HEK293 (cell line): ENCODE data around the gene OCLN.

Experiments used
- MZF1 ChIP-seq: fragments of 450-650 bp; formaldehyde crosslinking; IDR thresholded peaks from 2 replicates; pipeline ENCODE4 v1.5.1; 2017; ENCODE audit warnings: missing biosample characterization, missing genetic modification characterization, borderline replicate concordance
- SETDB1 ChIP-seq: IDR thresholded peaks from one replicate; pipeline ENCODE4 v1.6.1; 2017; ENCODE audit warnings: mild to moderate bottlenecking, low read length, moderate library complexity, mixed read lengths; ENCODE audit not compliant: insufficient read length
- WT1 ChIP-seq: fragments of 450-650 bp; formaldehyde crosslinking; IDR thresholded peaks from 2 replicates; pipeline ENCODE4 v1.5.1; 2016; ENCODE audit warnings: missing biosample characterization, missing genetic modification characterization
- YY1 ChIP-seq: fragments of 450-650 bp; formaldehyde crosslinking; IDR thresholded peaks from 2 replicates; pipeline ENCODE4 v1.5.1; 2018; ENCODE audit warnings: missing biosample characterization, missing genetic modification characterization
- ZBTB1 ChIP-seq: fragments of 450-650 bp; formaldehyde crosslinking; IDR thresholded peaks from 2 replicates; pipeline ENCODE4 v1.5.1; 2016; ENCODE audit warnings: missing biosample characterization, missing genetic modification characterization
- ZNF16 ChIP-seq: fragments of 450-650 bp; formaldehyde crosslinking; IDR thresholded peaks from 2 replicates; pipeline ENCODE4 v1.5.1; 2016; ENCODE audit warnings: low read depth, missing biosample characterization, missing genetic modification characterization
- ZNF174 ChIP-seq: fragments of 450-650 bp; formaldehyde crosslinking; IDR thresholded peaks from 2 replicates; pipeline ENCODE4 v1.5.0; 2017; ENCODE audit warnings: missing biosample characterization, mild to moderate bottlenecking, missing genetic modification characterization
- ZNF2 ChIP-seq: fragments of 450-650 bp; formaldehyde crosslinking; IDR thresholded peaks from 2 replicates; pipeline ENCODE4 v1.5.1; 2016; ENCODE audit warnings: missing biosample characterization, missing genetic modification characterization
- ZNF202 ChIP-seq: fragments of 450-650 bp; formaldehyde crosslinking; IDR thresholded peaks from 2 replicates; pipeline ENCODE4 v1.5.1; 2016; ENCODE audit warnings: missing biosample characterization, missing genetic modification characterization, borderline replicate concordance
- ZNF223 ChIP-seq: fragments of 450-650 bp; formaldehyde crosslinking; IDR thresholded peaks from 2 replicates; pipeline ENCODE4 v1.5.1; 2016; ENCODE audit warnings: missing biosample characterization, missing genetic modification characterization
- ZNF239 ChIP-seq: fragments of 450-650 bp; formaldehyde crosslinking; IDR thresholded peaks from 2 replicates; pipeline ENCODE4 v1.5.1; 2016; ENCODE audit warnings: missing biosample characterization, missing genetic modification characterization
- ZNF394 ChIP-seq: fragments of 450-650 bp; formaldehyde crosslinking; IDR thresholded peaks from 2 replicates; pipeline ENCODE4 v1.5.1; 2016; ENCODE audit warnings: missing biosample characterization, missing genetic modification characterization, mild to moderate bottlenecking, moderate library complexity, borderline replicate concordance
- ZNF561 ChIP-seq: fragments of 450-650 bp; IDR thresholded peaks from 2 replicates; pipeline ENCODE4 v1.5.1; 2018; ENCODE audit warnings: missing biosample characterization, missing genetic modification characterization, borderline replicate concordance
- ZNF596 ChIP-seq: fragments of 450-650 bp; IDR thresholded peaks from 2 replicates; pipeline ENCODE4 v1.5.0; 2018; ENCODE audit warnings: missing biosample characterization, mild to moderate bottlenecking, missing genetic modification characterization, moderate library complexity
- ZNF701 ChIP-seq: fragments of 450-650 bp; formaldehyde crosslinking; IDR thresholded peaks from 2 replicates; pipeline ENCODE4 v1.5.1; 2016; ENCODE audit warnings: missing biosample characterization, missing genetic modification characterization
- ZNF837 ChIP-seq: fragments of 450-650 bp; formaldehyde crosslinking; IDR thresholded peaks from 2 replicates; pipeline ENCODE4 v1.5.1; 2016; ENCODE audit warnings: missing biosample characterization, missing genetic modification characterization
- ZXDB ChIP-seq: fragments of 450-650 bp; formaldehyde crosslinking; IDR thresholded peaks from 2 replicates; pipeline ENCODE4 v1.5.1; 2016; ENCODE audit warnings: missing biosample characterization, missing genetic modification characterization
- TF ChIP-seq, protein P1 (sequence below): fragments of 450-650 bp; formaldehyde crosslinking; IDR thresholded peaks from 2 replicates; pipeline ENCODE4 v1.5.1; 2016; ENCODE audit warnings: missing biosample characterization, missing genetic modification characterization
- TF ChIP-seq, protein P2 (sequence below): IDR thresholded peaks from 2 replicates; pipeline ENCODE4 v1.6.1; 2011; ENCODE audit warnings: mild to moderate bottlenecking, low read depth, low read length, borderline replicate concordance
- TF ChIP-seq, protein P3 (sequence below): fragments of 450-650 bp; formaldehyde crosslinking; IDR thresholded peaks from 2 replicates; pipeline ENCODE4 v1.5.1; 2016; ENCODE audit warnings: missing biosample characterization, missing genetic modification characterization
- TF ChIP-seq, protein P4 (sequence below): fragments of 450-650 bp; formaldehyde crosslinking; IDR thresholded peaks from 2 replicates; pipeline ENCODE4 v1.5.1; 2016; ENCODE audit warnings: missing biosample characterization, missing genetic modification characterization, borderline replicate concordance
- TF ChIP-seq, protein P5 (sequence below): fragments of 450-650 bp; formaldehyde crosslinking; IDR thresholded peaks from 2 replicates; pipeline ENCODE4 v1.5.1; 2016; ENCODE audit warnings: missing biosample characterization, missing genetic modification characterization
- TF ChIP-seq, protein P6 (sequence below): fragments of 450-650 bp; formaldehyde crosslinking; IDR thresholded peaks from 2 replicates; pipeline ENCODE4 v1.5.1; 2017; ENCODE audit warnings: missing biosample characterization, missing genetic modification characterization
- TF ChIP-seq, protein P7 (sequence below): fragments of 450-650 bp; formaldehyde crosslinking; IDR thresholded peaks from 2 replicates; pipeline ENCODE4 v1.5.1; 2016; ENCODE audit warnings: missing biosample characterization, missing genetic modification characterization

OCLN gene

DNA sequence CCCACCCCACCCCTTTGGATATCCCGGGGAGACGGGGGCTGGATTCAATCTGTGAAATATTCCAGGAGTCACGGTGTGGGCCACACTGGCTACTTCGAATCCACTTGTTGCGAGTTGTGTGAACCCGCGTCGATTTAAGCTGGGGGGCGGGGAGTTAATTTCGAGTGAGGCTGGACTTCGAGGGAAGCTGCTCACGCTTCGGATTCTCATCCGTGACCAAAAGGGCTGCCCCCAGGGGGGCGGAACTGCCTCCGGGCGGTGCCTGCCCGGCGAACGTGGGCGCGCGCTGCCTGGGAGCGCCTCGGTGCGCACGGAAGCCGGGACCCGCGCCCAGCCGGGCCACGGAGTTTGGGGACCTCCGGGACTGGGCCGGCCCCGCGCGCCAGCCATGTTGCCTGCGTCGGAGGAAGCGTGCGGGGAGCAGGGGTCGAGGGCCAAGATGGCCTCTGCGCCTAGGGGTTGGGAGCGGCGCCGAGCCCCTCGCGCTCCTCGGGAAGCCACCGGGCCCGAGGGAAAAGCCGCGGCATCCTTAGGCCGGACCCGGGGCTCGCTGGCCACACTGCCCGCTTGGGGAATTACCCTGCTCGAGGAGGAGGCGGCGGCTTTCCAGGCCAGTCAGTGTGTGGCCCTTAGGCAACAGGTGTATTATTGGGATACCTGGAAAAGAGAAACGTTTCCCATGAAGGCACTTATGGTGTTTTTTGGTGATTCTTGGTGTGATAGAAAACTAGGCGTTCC, 975 bp downstream of the OCLN start (continued):
- TF ChIP-seq, protein P1, sequence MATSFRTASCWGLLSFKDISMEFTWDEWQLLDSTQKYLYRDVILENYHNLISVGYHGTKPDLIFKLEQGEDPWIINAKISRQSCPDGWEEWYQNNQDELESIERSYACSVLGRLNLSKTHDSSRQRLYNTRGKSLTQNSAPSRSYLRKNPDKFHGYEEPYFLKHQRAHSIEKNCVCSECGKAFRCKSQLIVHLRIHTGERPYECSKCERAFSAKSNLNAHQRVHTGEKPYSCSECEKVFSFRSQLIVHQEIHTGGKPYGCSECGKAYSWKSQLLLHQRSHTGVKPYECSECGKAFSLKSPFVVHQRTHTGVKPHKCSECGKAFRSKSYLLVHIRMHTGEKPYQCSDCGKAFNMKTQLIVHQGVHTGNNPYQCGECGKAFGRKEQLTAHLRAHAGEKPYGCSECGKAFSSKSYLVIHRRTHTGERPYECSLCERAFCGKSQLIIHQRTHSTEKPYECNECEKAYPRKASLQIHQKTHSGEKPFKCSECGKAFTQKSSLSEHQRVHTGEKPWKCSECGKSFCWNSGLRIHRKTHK (tag by site-specific recombination): no peak
- TF ChIP-seq, protein P2, sequence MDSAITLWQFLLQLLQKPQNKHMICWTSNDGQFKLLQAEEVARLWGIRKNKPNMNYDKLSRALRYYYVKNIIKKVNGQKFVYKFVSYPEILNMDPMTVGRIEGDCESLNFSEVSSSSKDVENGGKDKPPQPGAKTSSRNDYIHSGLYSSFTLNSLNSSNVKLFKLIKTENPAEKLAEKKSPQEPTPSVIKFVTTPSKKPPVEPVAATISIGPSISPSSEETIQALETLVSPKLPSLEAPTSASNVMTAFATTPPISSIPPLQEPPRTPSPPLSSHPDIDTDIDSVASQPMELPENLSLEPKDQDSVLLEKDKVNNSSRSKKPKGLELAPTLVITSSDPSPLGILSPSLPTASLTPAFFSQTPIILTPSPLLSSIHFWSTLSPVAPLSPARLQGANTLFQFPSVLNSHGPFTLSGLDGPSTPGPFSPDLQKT: no peak
- TF ChIP-seq SETDB1 (no peak), ZNF16 (tag by site-specific recombination) (no peak), ZNF2 (tag by site-specific recombination) (peak; percentile 26; the same call in 1 of the 2 replicates), MZF1 (tag by site-specific recombination) (no peak), ZNF837 (tag by site-specific recombination) (no peak), YY1 (peak; percentile 91), WT1 (tag by site-specific recombination) (no peak), ZBTB1 (no peak), ZNF596 (tag by site-specific recombination) (peak; percentile 51; the same call in 1 of the 2 replicates), ZNF202 (tag by site-specific recombination) (no peak), ZNF561 (no peak; the same call in 1 of the 2 replicates), ZNF701 (no peak), ZNF394 (tag by site-specific recombination) (no peak), ZNF174 (tag by site-specific recombination) (no peak), ZNF239 (tag by site-specific recombination) (no peak), ZXDB (tag by site-specific recombination) (peak; percentile 67), ZNF223 (tag by site-specific recombination) (no peak)
- TF ChIP-seq, protein P3, sequence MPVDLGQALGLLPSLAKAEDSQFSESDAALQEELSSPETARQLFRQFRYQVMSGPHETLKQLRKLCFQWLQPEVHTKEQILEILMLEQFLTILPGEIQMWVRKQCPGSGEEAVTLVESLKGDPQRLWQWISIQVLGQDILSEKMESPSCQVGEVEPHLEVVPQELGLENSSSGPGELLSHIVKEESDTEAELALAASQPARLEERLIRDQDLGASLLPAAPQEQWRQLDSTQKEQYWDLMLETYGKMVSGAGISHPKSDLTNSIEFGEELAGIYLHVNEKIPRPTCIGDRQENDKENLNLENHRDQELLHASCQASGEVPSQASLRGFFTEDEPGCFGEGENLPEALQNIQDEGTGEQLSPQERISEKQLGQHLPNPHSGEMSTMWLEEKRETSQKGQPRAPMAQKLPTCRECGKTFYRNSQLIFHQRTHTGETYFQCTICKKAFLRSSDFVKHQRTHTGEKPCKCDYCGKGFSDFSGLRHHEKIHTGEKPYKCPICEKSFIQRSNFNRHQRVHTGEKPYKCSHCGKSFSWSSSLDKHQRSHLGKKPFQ (tag by site-specific recombination): peak; percentile 78
- TF ChIP-seq, protein P4, sequence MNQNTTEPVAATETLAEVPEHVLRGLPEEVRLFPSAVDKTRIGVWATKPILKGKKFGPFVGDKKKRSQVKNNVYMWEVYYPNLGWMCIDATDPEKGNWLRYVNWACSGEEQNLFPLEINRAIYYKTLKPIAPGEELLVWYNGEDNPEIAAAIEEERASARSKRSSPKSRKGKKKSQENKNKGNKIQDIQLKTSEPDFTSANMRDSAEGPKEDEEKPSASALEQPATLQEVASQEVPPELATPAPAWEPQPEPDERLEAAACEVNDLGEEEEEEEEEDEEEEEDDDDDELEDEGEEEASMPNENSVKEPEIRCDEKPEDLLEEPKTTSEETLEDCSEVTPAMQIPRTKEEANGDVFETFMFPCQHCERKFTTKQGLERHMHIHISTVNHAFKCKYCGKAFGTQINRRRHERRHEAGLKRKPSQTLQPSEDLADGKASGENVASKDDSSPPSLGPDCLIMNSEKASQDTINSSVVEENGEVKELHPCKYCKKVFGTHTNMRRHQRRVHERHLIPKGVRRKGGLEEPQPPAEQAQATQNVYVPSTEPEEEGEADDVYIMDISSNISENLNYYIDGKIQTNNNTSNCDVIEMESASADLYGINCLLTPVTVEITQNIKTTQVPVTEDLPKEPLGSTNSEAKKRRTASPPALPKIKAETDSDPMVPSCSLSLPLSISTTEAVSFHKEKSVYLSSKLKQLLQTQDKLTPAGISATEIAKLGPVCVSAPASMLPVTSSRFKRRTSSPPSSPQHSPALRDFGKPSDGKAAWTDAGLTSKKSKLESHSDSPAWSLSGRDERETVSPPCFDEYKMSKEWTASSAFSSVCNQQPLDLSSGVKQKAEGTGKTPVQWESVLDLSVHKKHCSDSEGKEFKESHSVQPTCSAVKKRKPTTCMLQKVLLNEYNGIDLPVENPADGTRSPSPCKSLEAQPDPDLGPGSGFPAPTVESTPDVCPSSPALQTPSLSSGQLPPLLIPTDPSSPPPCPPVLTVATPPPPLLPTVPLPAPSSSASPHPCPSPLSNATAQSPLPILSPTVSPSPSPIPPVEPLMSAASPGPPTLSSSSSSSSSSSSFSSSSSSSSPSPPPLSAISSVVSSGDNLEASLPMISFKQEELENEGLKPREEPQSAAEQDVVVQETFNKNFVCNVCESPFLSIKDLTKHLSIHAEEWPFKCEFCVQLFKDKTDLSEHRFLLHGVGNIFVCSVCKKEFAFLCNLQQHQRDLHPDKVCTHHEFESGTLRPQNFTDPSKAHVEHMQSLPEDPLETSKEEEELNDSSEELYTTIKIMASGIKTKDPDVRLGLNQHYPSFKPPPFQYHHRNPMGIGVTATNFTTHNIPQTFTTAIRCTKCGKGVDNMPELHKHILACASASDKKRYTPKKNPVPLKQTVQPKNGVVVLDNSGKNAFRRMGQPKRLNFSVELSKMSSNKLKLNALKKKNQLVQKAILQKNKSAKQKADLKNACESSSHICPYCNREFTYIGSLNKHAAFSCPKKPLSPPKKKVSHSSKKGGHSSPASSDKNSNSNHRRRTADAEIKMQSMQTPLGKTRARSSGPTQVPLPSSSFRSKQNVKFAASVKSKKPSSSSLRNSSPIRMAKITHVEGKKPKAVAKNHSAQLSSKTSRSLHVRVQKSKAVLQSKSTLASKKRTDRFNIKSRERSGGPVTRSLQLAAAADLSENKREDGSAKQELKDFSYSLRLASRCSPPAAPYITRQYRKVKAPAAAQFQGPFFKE (tag by site-specific recombination): no peak
- TF ChIP-seq, protein P5, sequence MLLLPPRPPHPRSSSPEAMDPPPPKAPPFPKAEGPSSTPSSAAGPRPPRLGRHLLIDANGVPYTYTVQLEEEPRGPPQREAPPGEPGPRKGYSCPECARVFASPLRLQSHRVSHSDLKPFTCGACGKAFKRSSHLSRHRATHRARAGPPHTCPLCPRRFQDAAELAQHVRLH (tag by site-specific recombination): no peak
- TF ChIP-seq, protein P6, sequence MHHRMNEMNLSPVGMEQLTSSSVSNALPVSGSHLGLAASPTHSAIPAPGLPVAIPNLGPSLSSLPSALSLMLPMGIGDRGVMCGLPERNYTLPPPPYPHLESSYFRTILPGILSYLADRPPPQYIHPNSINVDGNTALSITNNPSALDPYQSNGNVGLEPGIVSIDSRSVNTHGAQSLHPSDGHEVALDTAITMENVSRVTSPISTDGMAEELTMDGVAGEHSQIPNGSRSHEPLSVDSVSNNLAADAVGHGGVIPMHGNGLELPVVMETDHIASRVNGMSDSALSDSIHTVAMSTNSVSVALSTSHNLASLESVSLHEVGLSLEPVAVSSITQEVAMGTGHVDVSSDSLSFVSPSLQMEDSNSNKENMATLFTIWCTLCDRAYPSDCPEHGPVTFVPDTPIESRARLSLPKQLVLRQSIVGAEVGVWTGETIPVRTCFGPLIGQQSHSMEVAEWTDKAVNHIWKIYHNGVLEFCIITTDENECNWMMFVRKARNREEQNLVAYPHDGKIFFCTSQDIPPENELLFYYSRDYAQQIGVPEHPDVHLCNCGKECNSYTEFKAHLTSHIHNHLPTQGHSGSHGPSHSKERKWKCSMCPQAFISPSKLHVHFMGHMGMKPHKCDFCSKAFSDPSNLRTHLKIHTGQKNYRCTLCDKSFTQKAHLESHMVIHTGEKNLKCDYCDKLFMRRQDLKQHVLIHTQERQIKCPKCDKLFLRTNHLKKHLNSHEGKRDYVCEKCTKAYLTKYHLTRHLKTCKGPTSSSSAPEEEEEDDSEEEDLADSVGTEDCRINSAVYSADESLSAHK: no peak
- TF ChIP-seq, protein P7, sequence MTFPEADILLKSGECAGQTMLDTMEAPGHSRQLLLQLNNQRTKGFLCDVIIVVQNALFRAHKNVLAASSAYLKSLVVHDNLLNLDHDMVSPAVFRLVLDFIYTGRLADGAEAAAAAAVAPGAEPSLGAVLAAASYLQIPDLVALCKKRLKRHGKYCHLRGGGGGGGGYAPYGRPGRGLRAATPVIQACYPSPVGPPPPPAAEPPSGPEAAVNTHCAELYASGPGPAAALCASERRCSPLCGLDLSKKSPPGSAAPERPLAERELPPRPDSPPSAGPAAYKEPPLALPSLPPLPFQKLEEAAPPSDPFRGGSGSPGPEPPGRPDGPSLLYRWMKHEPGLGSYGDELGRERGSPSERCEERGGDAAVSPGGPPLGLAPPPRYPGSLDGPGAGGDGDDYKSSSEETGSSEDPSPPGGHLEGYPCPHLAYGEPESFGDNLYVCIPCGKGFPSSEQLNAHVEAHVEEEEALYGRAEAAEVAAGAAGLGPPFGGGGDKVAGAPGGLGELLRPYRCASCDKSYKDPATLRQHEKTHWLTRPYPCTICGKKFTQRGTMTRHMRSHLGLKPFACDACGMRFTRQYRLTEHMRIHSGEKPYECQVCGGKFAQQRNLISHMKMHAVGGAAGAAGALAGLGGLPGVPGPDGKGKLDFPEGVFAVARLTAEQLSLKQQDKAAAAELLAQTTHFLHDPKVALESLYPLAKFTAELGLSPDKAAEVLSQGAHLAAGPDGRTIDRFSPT (tag by site-specific recombination): no peak
